Measurements from ENCODE around the gene CITED4.
A peak's percentile ranks its signal among the peaks of the same experiment; 100 is the strongest.

The CITED4 gene

DNA sequence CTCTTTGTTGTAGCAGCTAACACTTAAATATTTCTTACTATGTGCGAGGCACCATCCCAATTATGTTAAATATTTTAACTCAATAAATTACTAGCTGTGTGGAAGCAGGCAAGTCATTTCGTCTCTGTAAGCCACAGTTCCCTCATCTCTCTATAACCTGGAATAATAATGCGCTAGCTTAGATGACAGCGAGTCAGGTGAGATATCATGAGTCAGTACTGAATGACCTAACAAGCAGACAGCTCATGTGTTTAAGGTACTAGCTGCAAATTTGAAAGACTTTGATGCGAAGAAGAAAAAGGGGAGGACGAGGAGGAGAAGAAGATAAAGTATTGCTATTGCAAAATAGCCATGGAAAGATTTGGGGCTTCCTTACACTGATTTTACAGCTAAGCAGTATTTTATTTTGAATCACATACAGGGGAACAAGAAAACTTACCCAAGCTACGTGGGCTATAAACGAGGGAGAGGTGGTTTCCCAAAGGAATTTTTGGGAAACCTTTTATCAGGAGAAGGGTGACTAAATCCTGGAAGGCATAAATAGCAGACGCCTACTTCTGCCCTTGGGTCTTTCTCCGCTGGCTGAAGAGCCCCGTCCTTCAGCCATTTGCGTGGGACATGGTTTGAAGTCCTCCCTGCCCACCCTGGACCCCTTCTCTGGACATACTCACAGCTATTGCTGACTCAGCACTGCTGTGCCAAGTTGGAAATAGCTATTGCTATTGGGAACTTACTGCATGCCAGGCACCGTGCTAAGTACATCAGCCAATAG lies 8.9 kb downstream of the CITED4 start:
- DNase-seq (ENCODE audit: low spot score), result no peak

DNA sequence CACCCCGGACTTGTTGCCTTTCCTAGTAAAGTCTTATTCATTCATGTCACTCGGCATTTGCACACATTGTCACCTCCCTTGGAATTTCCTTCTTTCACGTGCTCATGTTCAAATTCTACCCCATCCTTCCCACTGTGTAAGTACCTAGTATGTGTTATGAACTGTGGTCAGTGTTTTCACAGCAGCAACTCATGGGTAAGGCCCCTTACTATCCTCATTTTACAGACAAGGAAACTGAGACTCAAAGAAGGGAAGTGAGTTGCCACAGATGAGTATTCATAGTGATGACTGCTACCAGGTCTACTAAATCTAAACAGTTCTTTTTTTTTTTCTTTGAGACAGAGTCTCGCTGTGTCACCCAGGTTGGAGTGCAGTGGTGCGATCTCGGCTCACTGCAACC lies 10.5 kb downstream of the CITED4 start:
- no peak for DNase-seq (ENCODE audit: low spot score)

DNA sequence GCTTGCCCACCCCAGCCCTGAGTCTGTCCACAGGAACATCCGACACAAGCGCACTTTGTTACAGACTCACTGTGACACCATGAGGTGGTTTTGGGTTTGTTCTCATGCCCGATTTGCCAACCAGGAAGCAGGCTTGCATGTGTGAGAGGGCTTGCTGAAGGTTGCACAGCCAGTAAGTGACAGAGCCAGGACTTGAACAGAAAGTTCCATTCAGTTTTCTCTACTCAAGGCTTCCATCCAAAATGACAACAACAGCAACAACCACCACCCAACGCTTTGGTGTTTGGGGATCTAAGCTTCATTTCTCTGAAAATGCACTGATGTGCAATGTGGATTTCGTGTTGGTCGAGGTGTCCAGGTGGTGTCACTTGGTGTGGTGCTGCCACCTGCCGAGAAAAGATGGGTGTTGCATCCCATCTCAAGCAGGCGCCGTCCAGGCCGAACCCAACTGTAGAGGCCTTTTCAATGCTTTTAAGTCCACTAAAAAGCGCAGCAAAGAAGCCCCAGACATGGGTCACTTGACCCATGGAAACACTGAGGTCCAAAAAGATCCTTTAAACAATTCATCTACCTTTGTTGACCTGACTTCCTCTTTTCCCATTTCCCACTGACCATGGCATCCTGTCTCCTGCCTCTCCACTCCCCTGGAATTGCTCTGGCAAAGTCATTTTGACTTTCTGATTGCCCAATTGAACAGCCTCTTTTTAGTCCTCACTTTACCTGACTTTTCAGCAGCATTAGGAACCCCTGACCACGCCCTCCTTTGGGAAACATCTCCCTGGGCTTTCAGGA lies 12.2 kb downstream of the CITED4 start:
- peak; percentile 65 for DNase-seq (ENCODE audit: low spot score)

DNA sequence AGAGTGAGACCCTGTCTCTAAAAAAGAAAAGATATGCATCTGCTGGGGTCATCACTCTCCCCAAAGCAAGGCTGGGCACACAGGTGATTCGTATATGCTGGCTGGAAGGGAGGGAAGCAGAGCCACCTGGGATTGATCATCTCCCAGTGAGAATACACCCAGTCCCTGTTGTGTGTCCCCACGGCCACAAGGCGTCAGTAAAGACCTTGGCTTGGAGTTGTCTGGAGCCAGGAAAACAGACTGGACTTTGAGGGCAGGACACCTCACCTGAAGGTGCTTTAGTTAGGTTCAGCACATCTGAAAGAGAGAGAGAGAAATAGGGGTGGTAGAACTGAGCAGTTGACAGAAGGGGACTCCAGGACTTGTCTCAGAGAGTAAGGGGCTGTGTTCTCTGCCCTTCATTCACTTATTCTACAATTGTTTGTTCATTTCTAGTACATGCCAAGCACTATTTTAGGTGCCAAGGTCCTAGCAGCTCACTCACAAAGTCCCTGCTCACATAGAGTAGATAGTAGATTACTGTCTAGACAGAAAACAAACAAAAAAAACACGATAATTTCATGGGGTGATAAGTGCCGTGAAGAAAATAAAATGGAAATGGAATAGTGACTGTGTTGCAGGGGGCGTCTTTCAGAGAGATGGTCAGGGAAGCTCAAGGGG lies 13.5 kb downstream of the CITED4 start:
- DNase-seq (ENCODE audit: low spot score), result peak; percentile 72

DNA sequence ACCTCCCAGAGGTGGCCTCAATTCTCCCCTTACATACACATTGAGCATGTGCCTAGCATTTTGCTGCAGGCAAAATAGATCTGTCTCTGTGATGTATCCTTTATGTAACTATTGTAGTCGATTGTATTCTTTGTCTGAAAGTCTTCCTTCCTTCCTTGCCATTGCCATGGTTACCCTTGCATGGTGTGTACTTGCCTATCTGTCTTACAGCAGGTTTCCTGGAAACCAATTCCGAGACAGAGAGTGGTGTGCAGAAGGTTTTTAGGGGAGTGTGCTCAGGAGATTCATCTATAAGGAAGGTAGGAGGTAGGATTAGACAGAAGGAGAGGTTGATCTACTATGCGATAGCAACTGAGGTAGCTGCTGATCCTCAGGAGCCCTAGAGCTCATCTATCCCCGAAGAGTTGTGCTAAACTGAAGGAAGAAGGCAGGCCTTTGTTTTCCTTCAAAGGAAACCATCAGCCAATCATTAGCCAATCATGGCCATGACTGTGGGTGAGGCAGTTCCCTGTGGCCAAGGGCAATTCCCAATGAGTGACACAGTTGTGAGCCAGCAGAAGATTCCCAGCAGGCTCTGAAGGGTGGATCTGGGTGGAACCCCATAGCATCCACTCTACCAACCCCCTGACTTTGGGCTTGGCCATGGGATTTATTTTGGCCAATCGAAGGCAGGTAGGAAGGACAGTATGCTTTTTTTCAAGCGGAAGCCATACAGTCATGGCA lies 15.0 kb downstream of the CITED4 start:
- DNase-seq (ENCODE audit: low spot score), result no peak

DNA sequence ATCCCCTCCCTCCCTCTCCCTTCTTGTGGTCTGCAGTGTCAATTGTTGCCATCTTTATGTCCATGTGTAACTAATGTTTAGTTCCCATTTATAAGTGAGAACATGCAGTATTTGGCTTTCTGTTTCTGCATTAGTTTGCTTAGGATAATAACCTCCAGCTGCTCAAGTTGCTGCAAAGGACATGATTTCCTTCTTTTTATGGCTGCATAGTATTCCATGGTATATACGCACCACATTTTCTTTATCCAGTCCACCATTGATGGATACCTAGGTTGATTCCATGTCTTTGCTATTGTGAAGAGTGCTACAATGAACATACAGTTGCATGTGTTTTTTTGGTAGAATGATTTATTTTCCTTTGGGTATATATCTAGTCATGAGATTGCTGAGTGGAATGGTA lies 16.3 kb downstream of the CITED4 start:
- no peak for DNase-seq (ENCODE audit: low spot score)

DNA sequence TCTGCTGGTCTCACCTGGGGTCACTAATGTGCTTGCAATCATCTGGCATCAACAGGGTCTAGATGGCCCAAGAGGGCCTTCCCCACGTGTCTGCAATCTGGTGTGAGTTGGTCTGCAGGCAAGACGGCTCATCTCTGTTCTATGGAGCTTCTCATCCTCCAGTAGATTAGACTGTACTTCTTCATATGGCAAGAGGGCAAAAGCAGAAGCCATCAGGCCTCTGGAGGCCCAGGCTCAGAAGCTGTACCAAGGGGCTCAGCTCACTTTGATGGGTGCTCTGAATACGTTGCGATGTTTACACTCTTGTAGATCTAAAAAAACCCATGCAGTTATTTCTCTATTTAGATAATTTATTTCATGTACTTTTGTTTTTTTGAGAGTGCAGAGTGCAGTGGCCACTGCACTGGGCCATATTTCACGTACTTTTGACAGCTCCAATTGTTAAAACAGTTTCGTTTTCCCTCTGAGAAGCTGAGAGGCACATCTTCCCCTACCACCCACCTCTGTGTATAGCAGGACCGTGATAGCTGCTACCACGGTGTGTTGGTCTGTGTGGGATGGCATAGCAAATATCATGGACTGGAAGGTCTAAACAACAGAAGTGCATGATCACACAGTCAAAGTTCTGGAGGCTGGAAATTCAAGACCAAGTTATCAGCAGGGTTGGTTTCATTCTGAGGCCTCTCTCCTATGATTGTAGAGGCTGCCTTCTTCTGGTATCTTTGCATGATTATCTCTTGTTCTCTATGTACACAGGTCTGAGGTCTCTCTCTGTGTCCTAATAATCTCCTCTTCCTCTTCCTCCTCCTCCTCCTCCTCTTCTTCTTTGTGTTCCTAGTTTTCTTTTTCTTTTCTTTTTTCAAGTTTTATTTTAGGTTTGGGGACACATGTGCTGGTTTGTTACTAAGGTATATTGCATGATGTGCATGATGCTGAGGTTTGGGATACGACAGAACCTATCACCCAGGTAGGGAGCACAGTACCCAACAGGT lies 17.0 kb downstream of the CITED4 start:
- no peak for DNase-seq (ENCODE audit: low spot score)

DNA sequence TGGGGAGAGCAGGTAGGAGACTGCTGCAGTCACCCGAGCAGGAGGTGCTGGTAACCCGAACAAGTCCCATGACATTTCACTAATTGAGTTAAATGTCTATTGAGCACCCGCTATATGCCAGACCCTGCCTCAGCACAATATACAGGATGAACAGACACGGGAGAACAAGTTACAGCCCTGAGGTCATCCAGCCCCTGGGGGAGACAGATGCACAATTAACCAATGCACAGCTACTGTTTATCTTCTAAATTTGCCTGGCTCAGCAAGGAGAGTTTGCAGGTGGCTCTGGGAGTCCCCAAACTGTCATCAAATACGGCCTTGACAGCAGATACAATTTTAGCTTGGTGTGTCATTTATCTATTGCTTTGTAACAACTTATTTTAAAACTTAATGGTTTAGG lies 18.1 kb downstream of the CITED4 start:
- no peak for DNase-seq (ENCODE audit: low spot score)

DNA sequence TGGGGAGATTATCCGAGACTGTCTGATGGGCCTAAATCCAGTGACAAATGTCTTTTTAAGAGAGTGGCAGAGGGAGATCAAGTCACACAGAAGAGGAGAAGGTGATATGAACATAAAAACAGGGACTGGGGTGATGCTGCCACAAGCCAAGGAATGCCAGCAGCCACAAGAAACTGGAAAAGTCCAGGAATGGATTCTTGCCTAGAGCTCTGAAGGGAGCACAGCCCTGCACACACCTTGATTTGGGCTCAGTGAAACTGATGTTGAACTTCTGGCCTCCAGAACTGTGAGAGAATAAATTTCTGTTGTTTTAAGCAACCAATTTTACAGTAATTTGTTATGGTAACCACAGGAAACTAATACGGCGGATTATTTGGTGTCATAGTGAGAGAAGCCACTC lies 19.5 kb downstream of the CITED4 start:
- no peak for DNase-seq (ENCODE audit: low spot score)

DNA sequence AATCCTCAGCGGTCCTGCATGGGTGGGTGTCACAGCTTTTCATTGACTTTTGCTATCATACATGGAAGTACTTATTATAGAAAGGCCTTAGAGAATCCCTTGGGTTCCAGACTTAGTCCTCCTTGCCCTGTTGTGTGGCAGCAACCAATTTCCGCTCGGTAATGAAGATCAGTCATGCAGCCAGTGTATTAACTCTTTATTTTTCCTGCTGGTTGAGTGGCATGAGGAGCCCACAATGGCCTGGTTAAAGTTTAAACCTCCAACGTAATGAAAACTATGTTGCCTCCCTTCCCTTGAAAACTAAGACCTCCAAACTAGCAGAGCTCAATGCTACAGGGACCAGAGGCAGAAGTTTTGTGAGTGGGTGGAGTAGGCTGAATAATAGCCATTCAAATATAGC lies 20.0 kb downstream of the CITED4 start:
- DNase-seq (ENCODE audit: low spot score), result no peak

DNA sequence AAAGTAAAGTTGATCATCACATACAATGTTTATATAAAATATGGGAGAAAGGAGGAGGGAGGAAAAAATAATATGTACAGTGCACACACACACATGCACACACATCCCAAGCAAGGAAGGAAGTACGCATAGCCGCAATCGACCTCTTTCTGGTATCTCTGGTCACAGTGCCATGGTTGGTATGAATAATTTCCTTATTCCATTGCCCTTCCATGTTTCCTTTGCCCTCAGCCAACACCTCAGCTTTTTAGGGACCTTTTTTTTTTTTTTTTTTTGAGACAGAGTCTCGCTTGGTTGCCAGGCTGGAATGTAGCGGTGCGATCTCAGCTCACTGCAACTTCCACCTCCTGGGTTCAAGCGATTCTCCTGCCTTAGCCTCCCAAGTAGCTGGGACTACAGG lies 20.6 kb downstream of the CITED4 start:
- no peak for DNase-seq (ENCODE audit: low spot score)

DNA sequence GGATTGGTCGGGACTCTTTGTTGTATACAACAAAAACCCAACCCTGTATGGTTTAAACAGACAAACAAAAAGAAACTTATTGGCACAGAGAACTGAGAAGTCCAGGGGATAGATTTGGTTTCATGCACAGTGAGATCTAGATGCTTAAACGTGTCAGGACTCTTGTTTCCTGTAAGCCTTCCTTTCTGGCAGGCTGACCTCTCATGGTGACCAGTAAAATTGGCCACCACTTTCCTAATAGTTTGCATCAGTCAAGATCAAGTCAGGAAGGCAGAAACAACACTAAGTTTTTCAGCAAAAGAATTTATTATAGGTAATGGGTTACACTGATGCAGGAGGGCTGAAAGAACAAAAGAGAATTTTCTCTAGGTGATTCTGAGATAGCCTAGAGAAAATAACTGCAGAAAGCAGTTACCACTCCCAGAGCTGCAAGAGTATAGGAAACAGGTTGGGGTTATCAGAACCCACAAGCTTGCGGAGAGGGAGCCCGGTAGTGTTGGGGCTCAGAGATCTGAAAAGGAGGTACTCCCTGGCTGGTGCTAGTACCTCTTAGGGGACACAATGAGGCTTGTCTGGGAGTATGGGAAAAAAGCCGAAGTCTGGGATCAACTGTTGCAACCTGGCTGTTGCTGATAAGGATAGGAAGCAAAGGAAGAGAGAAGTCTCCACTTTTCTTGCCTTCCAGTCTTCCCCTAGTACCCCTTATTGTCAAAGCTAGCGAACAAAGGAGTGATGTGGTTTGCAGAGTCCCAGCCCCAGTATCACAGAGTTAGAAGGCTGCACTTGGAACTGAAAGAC lies 21.4 kb downstream of the CITED4 start:
- no peak for DNase-seq (ENCODE audit: low spot score)

DNA sequence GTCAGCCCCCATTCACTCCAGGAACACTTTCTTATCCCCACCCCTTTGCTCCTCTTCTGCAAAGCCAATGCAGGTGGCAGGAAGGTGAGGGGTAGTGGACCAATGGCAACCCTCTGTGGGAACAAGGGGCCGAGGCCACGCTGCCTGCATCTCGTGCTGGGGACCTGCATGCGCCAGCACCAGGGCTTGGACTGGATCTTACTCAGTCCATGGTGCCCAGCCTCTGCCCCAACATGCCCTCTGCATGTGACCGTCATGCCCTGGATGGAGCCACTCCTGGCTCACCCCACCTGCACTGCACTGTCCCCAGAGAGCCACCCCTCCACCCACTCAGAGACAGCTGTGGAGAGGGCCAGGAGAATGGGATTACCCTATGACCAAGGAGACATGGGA lies 22.2 kb downstream of the CITED4 start:
- DNase-seq (ENCODE audit: low spot score), result no peak

DNA sequence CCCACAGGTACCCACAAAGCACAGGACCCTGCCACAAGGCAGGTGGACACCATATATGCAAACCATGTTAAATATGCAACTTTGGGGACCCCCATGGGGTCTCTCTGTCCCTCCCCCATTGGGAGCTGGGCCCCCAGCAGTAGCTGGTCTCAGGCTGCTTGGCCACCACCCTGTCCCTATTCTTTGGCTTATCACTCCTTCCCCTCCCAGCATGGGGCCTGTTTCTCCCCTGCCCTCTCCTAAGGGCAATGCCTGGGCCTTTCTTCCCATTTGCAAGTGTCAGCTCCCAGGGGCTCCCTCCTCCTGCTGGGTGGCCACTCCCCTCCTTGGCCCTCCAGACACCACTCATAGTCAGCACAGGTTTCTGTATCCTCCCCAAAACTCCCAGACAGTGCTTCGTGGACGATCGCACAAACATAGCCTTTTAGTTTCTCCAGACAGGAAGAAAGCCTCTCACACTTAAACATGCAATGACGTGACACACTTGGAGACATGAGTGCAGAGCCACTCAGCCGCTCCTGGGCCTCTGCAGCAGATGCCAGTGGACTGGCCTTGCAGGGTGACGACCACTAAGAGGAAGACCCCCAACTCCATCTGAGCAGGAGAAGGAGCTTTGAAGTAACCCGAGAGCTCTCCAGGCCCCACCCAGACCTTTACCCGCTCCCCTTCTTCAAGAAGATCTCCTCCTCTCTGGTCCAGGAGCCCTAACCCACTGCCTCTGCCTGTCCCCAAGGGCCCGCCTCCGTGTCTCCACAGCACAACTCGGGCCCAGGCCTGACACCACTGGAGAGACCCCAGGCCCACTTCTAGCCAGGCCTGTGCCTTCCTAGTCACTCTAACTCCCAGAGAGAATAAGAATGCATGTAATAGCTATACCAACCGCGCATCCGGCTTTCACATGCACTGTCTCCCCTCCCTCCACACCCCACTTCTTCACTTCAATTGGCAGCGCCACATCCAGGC lies 22.9 kb downstream of the CITED4 start:
- DNase-seq (ENCODE audit: low spot score), result no peak

DNA sequence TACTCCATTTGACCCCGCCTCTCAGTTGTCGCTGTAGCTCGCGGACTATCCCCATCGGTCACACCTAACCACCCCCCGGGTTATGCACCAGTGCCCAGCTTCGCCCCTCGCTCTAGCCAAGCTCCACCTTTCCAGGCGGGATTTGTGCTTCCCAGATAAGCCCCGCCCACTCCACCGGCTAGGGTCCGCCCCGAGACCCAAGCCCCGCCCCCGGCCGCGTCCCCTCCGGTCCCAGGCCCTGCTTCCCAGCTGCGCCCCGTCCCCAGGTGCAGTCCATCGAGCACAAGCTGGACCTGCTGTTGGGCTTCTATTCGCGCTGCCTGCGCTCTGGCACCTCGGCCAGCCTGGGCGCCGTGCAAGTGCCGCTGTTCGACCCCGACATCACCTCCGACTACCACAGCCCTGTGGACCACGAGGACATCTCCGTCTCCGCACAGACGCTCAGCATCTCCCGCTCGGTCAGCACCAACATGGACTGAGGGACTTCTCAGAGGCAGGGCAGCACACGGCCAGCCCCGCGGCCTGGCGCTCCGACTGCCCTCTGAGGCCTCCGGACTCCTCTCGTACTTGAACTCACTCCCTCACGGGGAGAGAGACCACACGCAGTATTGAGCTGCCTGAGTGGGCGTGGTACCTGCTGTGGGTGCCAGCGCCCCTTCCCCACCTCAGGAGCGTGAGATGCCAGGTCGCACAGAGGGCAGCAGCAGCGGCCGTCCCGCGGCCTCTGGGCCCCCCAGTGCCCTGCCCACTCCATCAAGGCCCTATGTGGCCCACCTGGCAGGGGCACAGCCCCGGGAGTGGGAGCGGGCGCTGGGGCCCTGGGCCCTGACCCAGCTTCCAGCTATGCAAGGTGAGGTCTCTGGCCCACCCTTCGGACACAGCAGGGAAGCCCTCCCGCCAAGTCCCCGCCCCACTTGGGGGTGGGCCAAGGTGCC lies 23.9 kb downstream of the CITED4 start:
- DNase-seq (ENCODE audit: low spot score), result no peak

DNA sequence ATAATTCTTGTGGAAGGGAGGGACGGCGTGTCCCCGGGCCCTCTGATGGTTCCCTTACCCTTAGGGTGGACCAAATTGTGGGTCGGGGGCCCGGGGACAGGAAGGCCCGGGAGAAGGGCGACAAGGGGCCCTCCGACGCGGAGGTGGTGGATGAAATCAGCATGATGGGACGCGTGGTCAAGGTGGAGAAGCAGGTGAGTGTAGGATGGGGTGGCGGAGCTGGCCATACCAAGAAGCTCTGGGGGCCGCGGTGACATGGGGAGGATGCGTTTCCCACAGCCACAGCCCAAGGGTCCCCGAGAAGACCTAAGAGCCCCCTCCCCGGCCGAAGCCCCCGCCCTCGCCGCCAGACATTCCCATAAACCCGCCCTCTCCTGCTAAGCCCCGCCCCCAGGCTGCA lies 24.6 kb downstream of the CITED4 start:
- no peak for DNase-seq (ENCODE audit: low spot score)

DNA sequence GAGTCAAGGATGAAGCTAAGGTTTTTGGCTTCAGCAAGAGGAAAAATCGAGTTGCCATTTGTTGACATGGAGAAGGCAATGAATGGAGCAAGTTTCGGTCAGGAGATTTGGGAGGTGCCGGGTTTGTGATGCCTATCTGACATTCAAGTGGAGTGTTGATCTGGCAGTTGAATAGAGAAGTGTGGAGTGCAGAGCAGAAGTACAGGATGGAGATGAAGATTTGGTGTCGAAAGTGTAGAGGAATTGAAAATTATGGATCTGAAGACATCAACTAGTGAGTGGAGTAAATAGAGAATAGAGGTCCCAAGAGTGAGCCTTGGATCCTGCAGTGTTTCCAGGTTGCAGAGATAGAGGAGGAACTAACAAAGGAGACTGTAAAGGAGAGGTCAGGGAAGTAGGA lies 25.9 kb downstream of the CITED4 start:
- no peak for DNase-seq (ENCODE audit: low spot score)

DNA sequence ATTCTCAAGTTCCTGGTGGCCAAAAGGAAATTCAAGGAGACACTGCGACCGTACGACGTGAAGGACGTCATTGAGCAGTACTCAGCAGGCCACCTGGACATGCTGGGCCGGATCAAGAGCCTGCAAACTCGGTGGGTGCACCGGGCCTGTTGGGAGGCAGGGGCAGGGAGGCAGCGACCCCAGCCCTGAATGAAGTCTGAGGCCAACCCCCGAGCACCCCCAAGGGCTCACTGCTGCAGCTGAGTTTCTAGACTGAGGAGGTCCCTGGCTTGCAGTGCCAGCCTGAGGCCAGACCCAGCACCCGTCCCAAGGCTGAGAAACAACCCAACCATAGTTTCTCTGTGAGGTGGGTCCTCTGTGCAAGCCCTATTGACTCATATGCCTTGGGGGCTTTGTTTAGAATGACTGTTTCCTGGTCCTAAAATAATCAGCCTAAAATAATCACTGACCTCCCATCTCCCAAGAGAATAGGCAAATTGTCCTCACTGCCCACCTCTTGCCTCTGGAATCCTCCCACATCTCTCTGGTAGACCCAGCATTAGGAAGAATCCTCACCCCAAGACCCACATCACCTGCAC lies 27.1 kb downstream of the CITED4 start:
- no peak for DNase-seq (ENCODE audit: low spot score)
